ENCODE results near the gene PPP1R18. TPM values are rescaled to one million over a fixed set of nuclear protein-coding genes. Genes with fewer than 3 reads are reported as not detected.

PPP1R18 gene
- total and polyA plus RNA-seq, 9 of the 15 experiments (the other 6 are each of a cell fraction or from before 2014, with no cell fraction given): 12.0 to 99.2 (median 42.6) TPM

DNA sequence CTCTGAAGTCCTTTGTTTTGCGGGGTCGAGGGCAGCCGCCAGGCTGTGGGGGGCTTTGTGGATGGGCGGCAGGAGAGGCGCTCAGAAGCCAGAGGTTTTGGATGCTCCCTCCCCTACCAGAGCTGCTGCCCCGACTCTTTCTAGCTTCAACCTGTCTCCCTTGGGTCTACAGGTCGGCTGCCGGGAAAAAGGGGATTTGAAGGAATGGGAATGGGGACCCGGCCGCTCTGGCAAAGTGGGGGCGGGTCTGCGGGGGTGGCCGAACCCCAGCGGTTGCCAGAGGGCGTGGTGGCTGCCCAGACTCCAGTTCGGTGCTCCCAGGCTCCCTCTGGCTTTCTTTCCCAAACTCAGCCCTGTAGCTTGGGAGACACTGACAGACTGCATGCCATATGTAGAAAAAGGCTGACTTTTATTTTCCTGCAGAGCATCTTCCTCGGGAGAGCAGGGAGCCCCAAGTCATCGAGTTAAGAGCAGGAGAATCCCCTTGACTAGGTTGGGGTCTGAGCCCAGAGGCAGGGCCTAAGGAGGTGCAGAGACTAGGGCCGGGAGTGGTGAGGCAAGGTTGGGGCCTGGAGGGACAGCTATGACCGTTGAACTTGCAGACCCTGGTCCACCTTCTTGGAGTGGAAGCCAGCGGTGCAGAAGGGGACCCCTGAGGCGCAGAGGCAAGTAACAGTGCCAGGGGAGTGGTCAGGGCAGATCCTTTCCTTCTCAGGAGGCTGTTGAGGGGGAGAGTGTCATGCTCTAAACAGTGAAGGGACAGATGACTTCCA is 1.4 kb upstream of the PPP1R18 start (continued):
- TF ChIP-seq PHF21A (IDR thresholded peaks at IDR 0.05; ENCODE audit: borderline replicate concordance, low read depth): no peak
- TF ChIP-seq RBBP5 (IDR thresholded peaks at IDR 0.05; ENCODE audit: borderline replicate concordance, insufficient read depth, low read length, poor library complexity, severe bottlenecking): peak; percentile 20
- TF ChIP-seq NEUROD1 (IDR thresholded peaks at IDR 0.05; ENCODE audit: borderline replicate concordance, low read depth, low read length, partially characterized antibody): no peak
- no peak for TF ChIP-seq SAFB2 (IDR thresholded peaks at IDR 0.05; ENCODE audit: borderline replicate concordance, low read depth, low read length, severe bottlenecking)
- no peak for TF ChIP-seq ZBTB11 (CRISPR knock-in tag; IDR thresholded peaks at IDR 0.05)
- TF ChIP-seq, protein P1, sequence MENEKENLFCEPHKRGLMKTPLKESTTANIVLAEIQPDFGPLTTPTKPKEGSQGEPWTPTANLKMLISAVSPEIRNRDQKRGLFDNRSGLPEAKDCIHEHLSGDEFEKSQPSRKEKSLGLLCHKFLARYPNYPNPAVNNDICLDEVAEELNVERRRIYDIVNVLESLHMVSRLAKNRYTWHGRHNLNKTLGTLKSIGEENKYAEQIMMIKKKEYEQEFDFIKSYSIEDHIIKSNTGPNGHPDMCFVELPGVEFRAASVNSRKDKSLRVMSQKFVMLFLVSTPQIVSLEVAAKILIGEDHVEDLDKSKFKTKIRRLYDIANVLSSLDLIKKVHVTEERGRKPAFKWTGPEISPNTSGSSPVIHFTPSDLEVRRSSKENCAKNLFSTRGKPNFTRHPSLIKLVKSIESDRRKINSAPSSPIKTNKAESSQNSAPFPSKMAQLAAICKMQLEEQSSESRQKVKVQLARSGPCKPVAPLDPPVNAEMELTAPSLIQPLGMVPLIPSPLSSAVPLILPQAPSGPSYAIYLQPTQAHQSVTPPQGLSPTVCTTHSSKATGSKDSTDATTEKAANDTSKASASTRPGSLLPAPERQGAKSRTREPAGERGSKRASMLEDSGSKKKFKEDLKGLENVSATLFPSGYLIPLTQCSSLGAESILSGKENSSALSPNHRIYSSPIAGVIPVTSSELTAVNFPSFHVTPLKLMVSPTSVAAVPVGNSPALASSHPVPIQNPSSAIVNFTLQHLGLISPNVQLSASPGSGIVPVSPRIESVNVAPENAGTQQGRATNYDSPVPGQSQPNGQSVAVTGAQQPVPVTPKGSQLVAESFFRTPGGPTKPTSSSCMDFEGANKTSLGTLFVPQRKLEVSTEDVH (IDR thresholded peaks at IDR 0.05; ENCODE audit: low read depth, partially characterized antibody): no peak
- no peak for TF ChIP-seq ZNF696 (CRISPR knock-in tag; conservative IDR thresholded peaks at IDR 0.05)
- TF ChIP-seq FOXP4 (CRISPR knock-in tag; IDR thresholded peaks at IDR 0.05; ENCODE audit: borderline replicate concordance): 0 out of 2 replicates have a peak, but pooled peaks have one; percentile 2
- TF ChIP-seq, protein P2, sequence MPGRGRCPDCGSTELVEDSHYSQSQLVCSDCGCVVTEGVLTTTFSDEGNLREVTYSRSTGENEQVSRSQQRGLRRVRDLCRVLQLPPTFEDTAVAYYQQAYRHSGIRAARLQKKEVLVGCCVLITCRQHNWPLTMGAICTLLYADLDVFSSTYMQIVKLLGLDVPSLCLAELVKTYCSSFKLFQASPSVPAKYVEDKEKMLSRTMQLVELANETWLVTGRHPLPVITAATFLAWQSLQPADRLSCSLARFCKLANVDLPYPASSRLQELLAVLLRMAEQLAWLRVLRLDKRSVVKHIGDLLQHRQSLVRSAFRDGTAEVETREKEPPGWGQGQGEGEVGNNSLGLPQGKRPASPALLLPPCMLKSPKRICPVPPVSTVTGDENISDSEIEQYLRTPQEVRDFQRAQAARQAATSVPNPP (IDR thresholded peaks at IDR 0.05; ENCODE audit: borderline replicate concordance, insufficient read depth, insufficient read length): no peak
- no peak for TF ChIP-seq C11orf30 (IDR thresholded peaks at IDR 0.05; ENCODE audit: low read depth)
- no peak for TF ChIP-seq BRD9 (IDR thresholded peaks at IDR 0.05; ENCODE audit: low read depth, partially characterized antibody)
- TF ChIP-seq ZNF431 (CRISPR knock-in tag; IDR thresholded peaks at IDR 0.05): 0 out of 2 replicates have a peak, but pooled peaks have one; percentile 29
- peak; percentile 17 for TF ChIP-seq KDM5B (IDR thresholded peaks at IDR 0.05; ENCODE audit: insufficient replicate concordance, low read depth, low read length)
